Measurements from ENCODE around the gene PLPP3.

- TF ChIP-seq CTCF (conservative IDR thresholded peaks at IDR 0.05 in 1 of 2, IDR thresholded peaks at IDR 0.05 in 1 of 2; ENCODE audit: low read depth in 1 of 2, low read length in 2 of 2) (no peak), EZH2 (IDR thresholded peaks at IDR 0.05; ENCODE audit: low read length, missing control alignments) (no peak)
Observed at GRCh38 chr1:56553046-56553445, 26.3 kb downstream of the PLPP3 start.

Measured in fibroblast of lung (primary cell).